GM21367 (cell line): ENCODE results near the gene TMEM263.
A peak's percentile ranks its signal among the peaks of the same experiment; 100 is the strongest.
"Not testable (repeated sequence)": the region's sequence is repeated elsewhere in the genome, so short reads cannot be mapped to it uniquely, and the experiment has no call there.

Source experiments
- ATAC-seq: cut with Tn5 transposase; IDR thresholded peaks from one replicate; pipeline ENCODE4 v1.9.1; 2021; ENCODE audit not compliant: unreplicated experiment

The TMEM263 gene

GRCh38 chr12:106955377-106956047 is at the start of gene TMEM263:
TMEM263 (plus strand) TSS chr12:106955907; CDS start chr12:106967117, 11,210 bp downstream.
- ATAC-seq = peak; percentile 59

GRCh38 chr12:106906715-106907114 is 49.0 kb upstream of the TMEM263 start:
- ATAC-seq = no peak

- no peak for ATAC-seq
Measured at GRCh38 chr12:106907411-106907810, 48.3 kb upstream of the TMEM263 start.

- ATAC-seq = no peak
Measured at GRCh38 chr12:106907846-106908245, 47.9 kb upstream of the TMEM263 start.

- no peak for ATAC-seq
Measured at GRCh38 chr12:106908561-106908960, 47.1 kb upstream of the TMEM263 start.

- ATAC-seq = peak; percentile 58
Measured at GRCh38 chr12:106910202-106910601, 45.5 kb upstream of the TMEM263 start.

GRCh38 chr12:106911581-106911980 is 44.1 kb upstream of the TMEM263 start:
- no peak for ATAC-seq

GRCh38 chr12:106913456-106913855 is 42.3 kb upstream of the TMEM263 start:
- ATAC-seq = no peak

GRCh38 chr12:106914796-106915634 is 40.7 kb upstream of the TMEM263 start:
- peak; percentile 62 for ATAC-seq

- ATAC-seq = no peak
Measured at GRCh38 chr12:106915635-106916026, 40.1 kb upstream of the TMEM263 start.

- ATAC-seq = no peak
Measured at GRCh38 chr12:106917503-106917902, 38.2 kb upstream of the TMEM263 start.

GRCh38 chr12:106918746-106919145 is 37.0 kb upstream of the TMEM263 start:
- no peak for ATAC-seq

GRCh38 chr12:106919910-106920544 is 35.7 kb upstream of the TMEM263 start:
- ATAC-seq = no peak

- not testable (repeated sequence) for ATAC-seq
Measured at GRCh38 chr12:106921976-106922375, 33.7 kb upstream of the TMEM263 start.

GRCh38 chr12:106923594-106923993 is 32.1 kb upstream of the TMEM263 start:
- not testable (repeated sequence) for ATAC-seq

- ATAC-seq = no peak
Measured at GRCh38 chr12:106924268-106924861, 31.3 kb upstream of the TMEM263 start.

GRCh38 chr12:106926657-106927056 is 29.1 kb upstream of the TMEM263 start:
- no peak for ATAC-seq

GRCh38 chr12:106934277-106934676 is 21.4 kb upstream of the TMEM263 start:
- ATAC-seq = no peak

GRCh38 chr12:106941481-106942156 is 14.1 kb upstream of the TMEM263 start:
- ATAC-seq = no peak

GRCh38 chr12:106942775-106943174 is 12.9 kb upstream of the TMEM263 start:
- ATAC-seq = no peak
